GM23338 (cell line): ENCODE data around the gene TSPAN10. TPM values are rescaled to one million over a fixed set of nuclear protein-coding genes. Genes with fewer than 3 reads are reported as not detected.

Experiments used
- ATAC-seq: fragments of 200-7000 bp; cut with Tn5 transposase; 3 replicates; pipeline ENCODE4 v1.9.1; 2020
- DNase-seq: peaks from one replicate; pipeline ENCODE4 v3.0.0-alpha.2; 2015; ENCODE audit warnings: low spot score
- H2AFZ ChIP-seq: fragments of 200-600 bp; sonication (generic); 2 replicates; pipeline ENCODE4 v1.8.0; 2016; ENCODE audit warnings: antibody characterized with exemption, mild to moderate bottlenecking, moderate library complexity
- H3F3A ChIP-seq: fragments of 200-600 bp; sonication (generic); replicated peaks from 2 replicates; pipeline ENCODE4 v1.8.0; 2017; ENCODE audit warnings: antibody characterized with exemption, mixed run types, low read depth
- H3K27ac ChIP-seq: fragments of 200-600 bp; sonication (generic); 2 replicates; pipeline ENCODE4 v1.6.1; 2016; ENCODE audit warnings: low read depth
- H3K27me3 ChIP-seq: fragments of 200-600 bp; sonication (generic); 2 replicates; pipeline ENCODE4 v1.8.0; 2016; ENCODE audit warnings: mild to moderate bottlenecking, mixed run types, moderate library complexity; ENCODE audit not compliant: insufficient read depth
- H3K36me3 ChIP-seq: fragments of 200-600 bp; sonication (generic); 2 replicates; pipeline ENCODE4 v1.8.0; 2016; ENCODE audit warnings: mild to moderate bottlenecking; ENCODE audit not compliant: insufficient read depth
- H3K4me1 ChIP-seq: fragments of 200-600 bp; sonication (generic); 2 replicates; pipeline ENCODE4 v1.8.0; 2016; ENCODE audit warnings: mild to moderate bottlenecking, moderate library complexity; ENCODE audit not compliant: insufficient read depth
- H3K4me2 ChIP-seq: fragments of 200-600 bp; sonication (generic); 2 replicates; pipeline ENCODE4 v1.7.1; 2017; ENCODE audit warnings: mixed run types
- H3K4me3 ChIP-seq: fragments of 200-600 bp; sonication (generic); 2 replicates; pipeline ENCODE4 v1.6.1; 2016; ENCODE audit warnings: mixed run types
- H3K79me2 ChIP-seq: fragments of 200-600 bp; sonication (generic); replicated peaks from 2 replicates; pipeline ENCODE4 v1.8.0; 2017; ENCODE audit warnings: mild to moderate bottlenecking; ENCODE audit not compliant: insufficient read depth
- H3K9me2 ChIP-seq: fragments of 200-600 bp; sonication (generic); 2 replicates; pipeline ENCODE4 v1.8.0; 2017; ENCODE audit not compliant: insufficient read depth
- H4K20me1 ChIP-seq: fragments of 200-600 bp; sonication (generic); replicated peaks from 2 replicates; pipeline ENCODE4 v1.8.0; 2017; ENCODE audit warnings: mild to moderate bottlenecking; ENCODE audit not compliant: insufficient read depth
- H3K27ac Mint-ChIP-seq: 2 replicates; pipeline ENCODE4 v1.8.0; 2020; ENCODE audit warnings: inconsistent platforms, mild to moderate bottlenecking, moderate library complexity, mixed read lengths
- H3K27me3 Mint-ChIP-seq: 3 replicates; pipeline ENCODE4 v1.8.0; 2022; ENCODE audit warnings: low read depth, mild to moderate bottlenecking, moderate library complexity, mixed read lengths, inconsistent platforms; ENCODE audit not compliant: insufficient read depth, poor library complexity
- H3K36me3 Mint-ChIP-seq: 3 replicates; pipeline ENCODE4 v1.8.0; 2021; ENCODE audit warnings: low read depth, mild to moderate bottlenecking, inconsistent platforms, moderate library complexity, mixed read lengths
- H3K4me1 Mint-ChIP-seq: 3 replicates; pipeline ENCODE4 v1.8.0; 2020; ENCODE audit warnings: mild to moderate bottlenecking, inconsistent platforms, mixed read lengths
- H3K4me3 Mint-ChIP-seq: 3 replicates; pipeline ENCODE4 v1.8.0; 2021; ENCODE audit warnings: moderate library complexity, mild to moderate bottlenecking, inconsistent platforms, mixed read lengths
- H3K9me3 Mint-ChIP-seq: 3 replicates; pipeline ENCODE4 v1.8.0; 2020; ENCODE audit warnings: moderate library complexity, mild to moderate bottlenecking, inconsistent platforms, mixed read lengths
- CREB1 ChIP-seq: fragments of 250-450 bp; sonication (Bioruptor Pico); IDR thresholded peaks from 2 replicates; pipeline ENCODE4 v1.5.0; 2020; ENCODE audit warnings: low read depth, mild to moderate bottlenecking, moderate library complexity
- EZH2 ChIP-seq: fragments of 200-600 bp; sonication (generic); IDR thresholded peaks from one replicate; pipeline ENCODE4 v1.8.0; 2017; ENCODE audit warnings: antibody characterized with exemption, mild to moderate bottlenecking, low read depth; ENCODE audit not compliant: unreplicated experiment
- EZH2phosphoT487 ChIP-seq: fragments of 200-600 bp; sonication (generic); IDR thresholded peaks from one replicate; pipeline ENCODE4 v1.8.1; 2018; ENCODE audit warnings: antibody characterized with exemption; ENCODE audit not compliant: unreplicated experiment
- JUNB ChIP-seq: IDR thresholded peaks from one replicate; pipeline ENCODE4 v1.6.1; 2016; ENCODE audit warnings: antibody characterized with exemption; ENCODE audit not compliant: unreplicated experiment
- NANOG ChIP-seq: IDR thresholded peaks from 2 replicates; pipeline ENCODE4 v1.6.1; 2016; ENCODE audit warnings: antibody characterized with exemption, borderline replicate concordance
- POLR2AphosphoS5 ChIP-seq: IDR thresholded peaks from 2 replicates; pipeline ENCODE4 v1.6.1; 2016; ENCODE audit warnings: antibody characterized with exemption, low read depth
- STAT1 ChIP-seq: IDR thresholded peaks from one replicate; pipeline ENCODE4 v1.6.1; 2016; ENCODE audit warnings: antibody characterized with exemption; ENCODE audit not compliant: unreplicated experiment
- ZNF114 ChIP-seq: fragments of 250-450 bp; sonication (Bioruptor Pico); IDR thresholded peaks from 2 replicates; pipeline ENCODE4 v1.5.0; 2020; ENCODE audit warnings: mild to moderate bottlenecking, moderate library complexity
- ZNF331 ChIP-seq: fragments of 250-450 bp; sonication (Bioruptor Pico); IDR thresholded peaks from 2 replicates; pipeline ENCODE4 v1.5.0; 2020; ENCODE audit warnings: low read depth, mild to moderate bottlenecking, moderate library complexity
- polyA plus RNA-seq: library from polyadenylated mRNA; unstranded; fragments of >200 nt; fragmentation: Nextera tagmentation; extraction: Ambion mirVana; gene quantifications from 2 replicates; pipeline ENCODE4 v1.2.1, GENCODE V29; 2016
- total RNA-seq: library from RNA; depleted of rRNA; stranded (reverse); fragments of >200 nt; shearing (Covaris generic); gene quantifications from 2 replicates; pipeline ENCODE4 v1.2.3, GENCODE V29; 2014
- TF ChIP-seq, protein P1 (sequence below): IDR thresholded peaks from one replicate; pipeline ENCODE4 v1.6.1; 2018; ENCODE audit warnings: antibody characterized with exemption; ENCODE audit not compliant: unreplicated experiment
- TF ChIP-seq, protein P2 (sequence below): IDR thresholded peaks from 2 replicates; pipeline ENCODE4 v1.6.1; 2016; ENCODE audit warnings: antibody characterized with exemption
- TF ChIP-seq, protein P3 (sequence below), 2 experiments: fragments of 200-600 bp in 1 of 2; sonication (generic) in 1 of 2; conservative IDR thresholded peaks; 2 replicates each; pipeline versions ENCODE4 v1.5.1 to v1.6.1; 2016 to 2017; ENCODE audit warnings: antibody characterized with exemption in 2 of 2, low read depth in 2 of 2, mild to moderate bottlenecking in 2 of 2, moderate library complexity in 1 of 2

TSPAN10 gene
- total and polyA plus RNA-seq, 2 experiments from 2014 or later = 0.66 to 1.2 TPM

GRCh38 chr17:81684442-81684911 lies 47.5 kb downstream of the TSPAN10 start:
- peaks cover 48% of the 10 kb centered on the region for H3K79me2 ChIP-seq
- ATAC-seq = 0 out of 3 replicates have a peak, but pooled peaks have one; percentile 4
- DNase-seq = peak; percentile 46
- H3K4me1 ChIP-seq = peaks cover 6% of the 10 kb centered on the region
- H3K36me3 ChIP-seq = no peaks in the 10 kb centered on the region
- H3K4me3 Mint-ChIP-seq = peak overlapping the region; percentile 92
- H3K9me3 Mint-ChIP-seq = no peaks in the 10 kb centered on the region; the same call in 2 of the 3 replicates
- H3K27me3 ChIP-seq = no peaks in the 10 kb centered on the region
- H3K4me3 ChIP-seq = peak overlapping the region; percentile 96
- H3K4me2 ChIP-seq = peak overlapping the region; percentile 99
- H3K27ac Mint-ChIP-seq = peak overlapping the region; percentile 80
- H3K27ac ChIP-seq = no peak overlapping the region
- no peaks in the 10 kb centered on the region for H3K9me2 ChIP-seq
- H3K4me1 Mint-ChIP-seq = peaks cover 12% of the 10 kb centered on the region
- H3F3A ChIP-seq = peaks cover 18% of the 10 kb centered on the region
- H2AFZ ChIP-seq = no peak overlapping the region
- TF ChIP-seq, protein P1, sequence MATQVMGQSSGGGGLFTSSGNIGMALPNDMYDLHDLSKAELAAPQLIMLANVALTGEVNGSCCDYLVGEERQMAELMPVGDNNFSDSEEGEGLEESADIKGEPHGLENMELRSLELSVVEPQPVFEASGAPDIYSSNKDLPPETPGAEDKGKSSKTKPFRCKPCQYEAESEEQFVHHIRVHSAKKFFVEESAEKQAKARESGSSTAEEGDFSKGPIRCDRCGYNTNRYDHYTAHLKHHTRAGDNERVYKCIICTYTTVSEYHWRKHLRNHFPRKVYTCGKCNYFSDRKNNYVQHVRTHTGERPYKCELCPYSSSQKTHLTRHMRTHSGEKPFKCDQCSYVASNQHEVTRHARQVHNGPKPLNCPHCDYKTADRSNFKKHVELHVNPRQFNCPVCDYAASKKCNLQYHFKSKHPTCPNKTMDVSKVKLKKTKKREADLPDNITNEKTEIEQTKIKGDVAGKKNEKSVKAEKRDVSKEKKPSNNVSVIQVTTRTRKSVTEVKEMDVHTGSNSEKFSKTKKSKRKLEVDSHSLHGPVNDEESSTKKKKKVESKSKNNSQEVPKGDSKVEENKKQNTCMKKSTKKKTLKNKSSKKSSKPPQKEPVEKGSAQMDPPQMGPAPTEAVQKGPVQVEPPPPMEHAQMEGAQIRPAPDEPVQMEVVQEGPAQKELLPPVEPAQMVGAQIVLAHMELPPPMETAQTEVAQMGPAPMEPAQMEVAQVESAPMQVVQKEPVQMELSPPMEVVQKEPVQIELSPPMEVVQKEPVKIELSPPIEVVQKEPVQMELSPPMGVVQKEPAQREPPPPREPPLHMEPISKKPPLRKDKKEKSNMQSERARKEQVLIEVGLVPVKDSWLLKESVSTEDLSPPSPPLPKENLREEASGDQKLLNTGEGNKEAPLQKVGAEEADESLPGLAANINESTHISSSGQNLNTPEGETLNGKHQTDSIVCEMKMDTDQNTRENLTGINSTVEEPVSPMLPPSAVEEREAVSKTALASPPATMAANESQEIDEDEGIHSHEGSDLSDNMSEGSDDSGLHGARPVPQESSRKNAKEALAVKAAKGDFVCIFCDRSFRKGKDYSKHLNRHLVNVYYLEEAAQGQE = no peak
- TF ChIP-seq POLR2AphosphoS5 (no peak), ZNF331 (CRISPR knock-in tag) (no peak), JUNB (no peak), NANOG (no peak), ZNF114 (CRISPR knock-in tag) (no peak), EZH2phosphoT487 (no peak), CREB1 (CRISPR knock-in tag) (no peak), STAT1 (no peak), EZH2 (no peak)
- TF ChIP-seq, protein P2, sequence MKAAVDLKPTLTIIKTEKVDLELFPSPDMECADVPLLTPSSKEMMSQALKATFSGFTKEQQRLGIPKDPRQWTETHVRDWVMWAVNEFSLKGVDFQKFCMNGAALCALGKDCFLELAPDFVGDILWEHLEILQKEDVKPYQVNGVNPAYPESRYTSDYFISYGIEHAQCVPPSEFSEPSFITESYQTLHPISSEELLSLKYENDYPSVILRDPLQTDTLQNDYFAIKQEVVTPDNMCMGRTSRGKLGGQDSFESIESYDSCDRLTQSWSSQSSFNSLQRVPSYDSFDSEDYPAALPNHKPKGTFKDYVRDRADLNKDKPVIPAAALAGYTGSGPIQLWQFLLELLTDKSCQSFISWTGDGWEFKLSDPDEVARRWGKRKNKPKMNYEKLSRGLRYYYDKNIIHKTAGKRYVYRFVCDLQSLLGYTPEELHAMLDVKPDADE = no peak
- TF ChIP-seq, protein P3, sequence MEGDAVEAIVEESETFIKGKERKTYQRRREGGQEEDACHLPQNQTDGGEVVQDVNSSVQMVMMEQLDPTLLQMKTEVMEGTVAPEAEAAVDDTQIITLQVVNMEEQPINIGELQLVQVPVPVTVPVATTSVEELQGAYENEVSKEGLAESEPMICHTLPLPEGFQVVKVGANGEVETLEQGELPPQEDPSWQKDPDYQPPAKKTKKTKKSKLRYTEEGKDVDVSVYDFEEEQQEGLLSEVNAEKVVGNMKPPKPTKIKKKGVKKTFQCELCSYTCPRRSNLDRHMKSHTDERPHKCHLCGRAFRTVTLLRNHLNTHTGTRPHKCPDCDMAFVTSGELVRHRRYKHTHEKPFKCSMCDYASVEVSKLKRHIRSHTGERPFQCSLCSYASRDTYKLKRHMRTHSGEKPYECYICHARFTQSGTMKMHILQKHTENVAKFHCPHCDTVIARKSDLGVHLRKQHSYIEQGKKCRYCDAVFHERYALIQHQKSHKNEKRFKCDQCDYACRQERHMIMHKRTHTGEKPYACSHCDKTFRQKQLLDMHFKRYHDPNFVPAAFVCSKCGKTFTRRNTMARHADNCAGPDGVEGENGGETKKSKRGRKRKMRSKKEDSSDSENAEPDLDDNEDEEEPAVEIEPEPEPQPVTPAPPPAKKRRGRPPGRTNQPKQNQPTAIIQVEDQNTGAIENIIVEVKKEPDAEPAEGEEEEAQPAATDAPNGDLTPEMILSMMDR (conservative IDR thresholded peaks at IDR 0.05; ENCODE audit: low read depth in 2 of 2) = no peak
- H3K27me3 Mint-ChIP-seq = peaks cover 11% of the 10 kb centered on the region
- H4K20me1 ChIP-seq = peaks cover 8% of the 10 kb centered on the region; the same call in 1 of the 2 replicates
- H3K36me3 Mint-ChIP-seq = peaks cover 38% of the 10 kb centered on the region
